Fibroblast of villous mesenchyme (primary cell): Measurements from ENCODE around the gene CYLD. TPM values are rescaled to one million over a fixed set of nuclear protein-coding genes. Genes with fewer than 3 reads are reported as not detected.

Source experiments
- DNase-seq: peaks from one replicate; pipeline ENCODE4 v3.0.0-alpha.2; 2010; ENCODE audit warnings: low read depth
- H3K4me3 ChIP-seq: 2 replicates; pipeline ENCODE4 v1.5.1; 2011; ENCODE audit warnings: low read depth, mild to moderate bottlenecking, low read length
- CTCF ChIP-seq: IDR thresholded peaks from 2 replicates; pipeline ENCODE4 v1.5.1; 2012; ENCODE audit warnings: low read depth, mild to moderate bottlenecking, low read length; ENCODE audit not compliant: insufficient read depth
- total RNA-seq: library from RNA; depleted of rRNA; stranded (reverse); fragments of >200 nt; gene quantifications from 2 replicates; pipeline ENCODE4 v1.2.3, GENCODE V29; 2012

CYLD gene
- total RNA-seq, 1 donor, result 67.8 TPM

- no peak for DNase-seq
- H3K4me3 ChIP-seq, result no peak overlapping the region
- no peak for TF ChIP-seq CTCF
These were observed 49.6 kb downstream of the CYLD start for GRCh38 chr16:50791522-50791921.

- no peak overlapping the region for H3K4me3 ChIP-seq
- DNase-seq, result no peak
- TF ChIP-seq CTCF, result no peak
These were observed 54.9 kb downstream of the CYLD start for GRCh38 chr16:50796829-50797228.

GRCh38 chr16:50797456-50797855 lies 55.6 kb downstream of the CYLD start:
- DNase-seq, result no peak
- TF ChIP-seq CTCF, result no peak
- no peak overlapping the region for H3K4me3 ChIP-seq

GRCh38 chr16:50800074-50800473 lies 58.2 kb downstream of the CYLD start:
- TF ChIP-seq CTCF, result no peak
- DNase-seq, result no peak
- H3K4me3 ChIP-seq, result no peak overlapping the region

GRCh38 chr16:50801036-50801435 lies 59.1 kb downstream of the CYLD start:
- TF ChIP-seq CTCF, result no peak
- DNase-seq, result no peak
- H3K4me3 ChIP-seq, result no peak overlapping the region

- TF ChIP-seq CTCF, result no peak
- peak; percentile 26 for DNase-seq
- H3K4me3 ChIP-seq, result no peak overlapping the region
These were observed 60.1 kb downstream of the CYLD start for GRCh38 chr16:50802000-50802399.

GRCh38 chr16:50802961-50803360 lies 61.1 kb downstream of the CYLD start:
- no peak for DNase-seq
- no peak overlapping the region for H3K4me3 ChIP-seq
- no peak for TF ChIP-seq CTCF
